Left renal pelvis (tissue), 4 donors: Measurements from ENCODE around the gene STK31. TPM values are rescaled to one million over a fixed set of nuclear protein-coding genes. Genes with fewer than 3 reads are reported as not detected.
"Not testable (repeated sequence)": the region's sequence is repeated elsewhere in the genome, so short reads cannot be mapped to it uniquely, and the experiment has no call there.

Experiments used
- DNase-seq, 4 donors: peaks; one replicate each; pipeline ENCODE4 v3.0.0-alpha.2; 2013; ENCODE audit warnings: low read depth in 4 of 4, low spot score in 3 of 4
- polyA plus RNA-seq, 4 donors: library from polyadenylated mRNA; unstranded; fragments of 120-200 nt; gene quantifications; one replicate each; pipeline ENCODE4 v1.2.1, GENCODE V29; 2013; ENCODE audit not compliant: insufficient read length in 4 of 4

STK31 gene
- polyA plus RNA-seq, 4 donors: 0.38 to 1.7 (median 0.82) TPM

DNA sequence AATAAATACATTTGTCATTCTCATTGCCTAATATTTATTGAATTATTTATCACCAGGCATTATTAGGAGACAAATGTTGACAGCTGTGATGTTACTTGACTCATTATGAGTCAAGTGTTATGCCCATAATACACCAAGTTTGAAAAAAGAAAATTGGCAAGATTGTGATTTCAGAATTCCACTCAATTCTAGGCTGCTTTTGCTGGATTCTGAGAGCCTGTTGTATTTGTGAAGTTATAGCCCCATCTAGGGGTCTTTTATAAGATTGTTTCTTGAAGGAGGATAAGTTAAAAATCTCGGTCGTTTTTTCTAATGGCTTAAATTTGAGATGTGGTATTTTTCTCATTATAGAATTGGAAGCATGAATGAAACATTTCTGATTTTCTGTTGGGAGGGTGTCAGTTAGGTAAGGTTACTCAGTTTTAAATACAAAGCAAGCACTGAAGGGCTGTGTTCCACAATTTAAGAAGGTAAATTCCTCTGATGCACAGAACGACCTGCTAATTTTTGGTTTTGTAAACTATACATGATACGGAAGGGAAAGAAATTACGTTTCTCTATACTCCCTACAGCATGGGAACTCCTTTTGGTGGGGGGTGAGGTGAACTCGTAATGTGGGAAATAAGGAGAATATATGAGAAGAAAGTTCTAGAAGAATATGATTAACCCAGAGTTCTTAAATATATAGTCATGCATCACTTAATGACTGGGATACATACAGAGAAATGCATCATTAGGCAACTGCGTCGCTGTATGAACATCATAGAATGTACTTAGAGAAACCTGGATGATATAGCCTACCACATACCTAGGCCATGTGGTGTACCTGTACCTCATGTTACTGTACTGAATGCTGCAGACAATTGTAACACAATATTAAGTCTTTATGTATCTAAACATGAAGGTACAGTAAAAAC, 2.6 kb downstream of the STK31 start:
- peak in 1 of 4 donors; percentile 18 for DNase-seq

DNA sequence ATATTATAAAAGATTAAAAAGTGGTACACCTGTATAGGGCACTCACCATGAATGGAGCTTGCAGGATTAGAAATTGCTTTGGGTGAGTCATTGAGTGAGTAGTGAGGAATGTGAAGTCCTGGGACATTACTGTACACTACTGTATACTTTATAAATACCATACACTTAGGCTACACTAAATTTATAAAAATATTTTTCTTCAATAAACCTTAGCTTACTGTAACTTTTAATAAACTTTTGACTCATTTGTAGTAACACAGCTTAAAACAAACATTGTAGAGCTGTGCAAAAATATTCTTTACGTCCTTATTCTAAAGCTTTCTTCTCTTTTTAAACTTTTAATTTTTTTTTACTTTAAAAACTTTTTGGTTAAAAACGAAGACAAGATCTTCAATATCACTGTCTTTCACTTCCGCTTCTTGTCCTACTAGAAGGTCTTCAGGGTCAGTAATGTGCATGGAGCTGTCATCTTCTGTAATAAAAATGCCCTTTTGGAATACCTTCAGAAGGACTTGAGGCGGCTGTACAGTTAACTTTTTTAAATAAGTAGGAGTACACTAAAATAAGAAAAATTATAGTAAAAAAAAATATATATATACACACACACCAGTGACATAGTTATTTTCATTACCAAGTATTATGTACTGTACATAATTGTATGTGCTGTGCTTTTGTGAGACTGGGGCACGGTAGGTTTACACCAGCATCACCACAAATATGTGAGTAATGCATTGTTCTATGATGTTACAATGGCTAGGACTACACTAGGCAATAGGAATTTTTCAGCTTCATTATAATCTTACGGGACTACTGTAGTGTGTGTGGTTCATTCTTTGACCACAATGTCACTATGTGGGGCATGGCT, 3.5 kb downstream of the STK31 start:
- no peak for DNase-seq

DNA sequence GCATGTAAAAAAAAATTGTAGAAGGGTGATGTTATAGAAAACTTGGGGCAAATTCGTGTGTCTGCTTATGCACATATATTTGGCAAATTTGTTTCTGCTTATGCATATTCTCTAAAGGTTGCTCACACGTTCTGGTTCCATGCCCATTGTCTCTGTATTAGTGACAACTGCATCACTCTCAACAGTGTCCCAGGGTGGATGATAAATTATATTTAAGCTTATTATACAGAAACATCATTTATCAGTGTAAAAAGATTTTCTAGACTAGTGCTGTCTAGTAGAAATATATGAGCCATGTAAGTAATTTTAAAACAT, 4.1 kb downstream of the STK31 start:
- no peak for DNase-seq

DNA sequence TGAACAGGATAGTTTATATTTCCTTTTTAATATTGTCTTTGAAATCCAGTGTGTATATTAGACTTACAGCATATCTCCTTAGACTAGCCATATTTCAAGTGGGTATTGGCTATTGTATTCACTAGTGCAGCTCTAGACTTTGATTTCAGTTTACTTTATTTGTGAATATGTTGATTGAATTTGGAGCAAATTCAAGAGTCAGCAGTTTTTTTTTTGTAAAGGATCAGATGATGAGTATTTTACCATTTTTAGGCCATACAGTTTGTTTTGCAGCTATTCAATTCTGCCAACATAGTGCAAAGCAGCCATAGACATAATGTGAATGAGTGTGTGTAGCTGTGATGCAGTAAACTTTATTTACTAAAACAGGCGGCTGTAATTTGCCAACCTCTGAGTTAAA, 4.6 kb downstream of the STK31 start:
- DNase-seq: no peak

DNA sequence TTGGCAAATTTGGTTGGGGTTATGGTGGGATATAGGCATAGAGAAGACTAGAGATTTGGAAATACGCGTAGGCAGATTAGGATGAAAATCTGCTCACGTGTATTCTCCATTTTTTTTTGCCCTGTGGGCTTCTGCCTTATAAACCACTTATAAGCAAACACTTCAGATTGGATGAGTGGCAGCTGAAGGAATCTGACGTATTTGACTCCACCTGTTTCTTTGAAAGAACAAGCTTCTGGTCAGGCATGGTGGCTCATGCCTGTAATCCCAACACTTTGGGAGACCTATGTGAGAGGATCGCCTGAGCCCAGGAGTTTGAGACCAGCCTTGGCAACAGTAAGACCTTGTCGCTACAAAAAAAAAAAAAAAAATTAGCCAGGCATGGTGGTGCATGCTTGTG, 5.1 kb downstream of the STK31 start:
- no peak for DNase-seq

DNA sequence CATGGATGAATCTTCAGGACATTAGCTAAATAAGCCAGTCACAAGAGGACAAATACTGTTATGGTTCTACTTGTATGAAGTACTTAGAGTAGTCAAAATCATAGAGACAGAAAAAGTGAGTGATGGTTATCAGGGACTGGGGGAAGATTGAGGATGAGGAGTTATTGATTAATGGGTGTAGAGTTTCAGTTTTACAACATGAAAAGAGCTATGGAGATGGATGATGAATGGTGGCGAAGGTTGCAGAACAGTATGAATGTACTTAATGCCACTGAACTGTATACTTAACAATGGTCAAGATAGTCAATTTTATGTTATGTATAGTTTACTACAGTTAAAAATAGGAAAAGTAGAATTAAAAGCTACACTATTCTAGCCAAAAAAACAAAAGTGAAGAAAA, 7.8 kb downstream of the STK31 start:
- DNase-seq: no peak

DNA sequence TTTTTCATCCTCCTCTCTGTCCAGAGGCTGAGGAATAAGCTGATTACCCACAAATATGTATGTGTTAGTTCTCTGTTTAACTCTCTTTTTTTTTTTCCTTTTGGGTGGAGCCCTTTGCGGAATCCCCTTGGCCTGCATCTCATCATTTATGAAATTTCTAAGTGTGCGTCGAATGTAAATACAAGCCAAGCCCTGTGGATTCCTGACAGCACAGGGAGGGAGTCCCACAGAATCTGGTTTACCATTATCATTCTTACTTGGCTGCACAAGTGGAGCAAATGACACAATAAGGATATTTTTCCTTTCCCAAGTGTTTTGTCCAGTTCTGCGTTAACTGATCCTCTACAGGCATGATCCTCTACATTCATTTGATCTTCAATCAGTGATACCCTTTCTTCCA, 11.4 kb downstream of the STK31 start:
- no peak for DNase-seq

DNA sequence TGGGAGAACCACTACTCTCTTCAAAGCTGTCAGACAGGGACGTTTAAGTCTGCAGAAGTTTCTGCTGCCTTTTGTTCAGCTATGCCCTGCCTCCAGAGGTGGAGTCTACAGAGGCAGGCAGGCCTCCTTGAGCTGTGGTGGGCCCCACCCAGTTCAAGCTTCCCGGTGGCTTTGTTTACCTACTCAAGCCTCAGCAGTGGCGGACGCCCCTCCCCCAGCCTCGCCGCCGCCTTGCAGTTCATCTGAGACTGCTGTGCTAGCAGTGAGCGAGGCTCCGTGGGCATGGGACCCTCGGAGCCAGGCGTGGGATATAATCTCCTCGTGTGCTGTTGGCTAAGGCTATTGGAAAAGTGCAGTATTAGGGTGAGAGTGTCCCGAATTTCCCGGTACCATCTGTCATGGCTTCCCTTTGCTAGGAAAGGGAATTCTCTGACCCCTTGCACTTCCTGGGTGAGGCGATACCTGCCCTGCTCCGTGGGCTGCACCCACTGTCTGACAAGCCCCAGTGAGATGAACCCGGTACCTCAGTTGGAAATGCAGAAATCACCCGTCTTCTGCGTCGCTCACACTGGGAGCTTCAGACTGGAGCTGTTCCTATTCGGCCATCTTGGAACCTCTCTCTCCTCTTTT, 12.7 kb downstream of the STK31 start:
- DNase-seq: not testable (repeated sequence)

DNA sequence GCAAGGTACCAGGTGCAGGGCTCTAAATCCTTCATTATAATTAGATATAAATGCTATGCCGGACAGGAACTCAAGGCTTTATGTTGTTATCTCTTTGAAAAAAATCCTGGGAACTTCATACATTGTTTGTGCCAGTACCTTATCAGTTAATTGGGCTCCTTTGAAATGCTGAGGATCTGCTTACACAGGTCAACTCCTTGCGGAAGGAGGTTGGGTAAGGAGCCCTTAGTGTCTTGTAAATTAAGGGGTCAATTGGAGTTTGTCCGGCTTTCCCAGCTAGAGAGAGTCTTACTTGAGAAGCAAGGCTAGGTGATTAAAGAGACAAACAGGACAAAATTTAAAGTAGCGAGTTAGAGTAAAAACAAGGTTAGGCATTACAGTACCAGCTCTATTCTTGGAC, 14.1 kb downstream of the STK31 start:
- DNase-seq: peak in 1 of 4 donors; percentile 4

DNA sequence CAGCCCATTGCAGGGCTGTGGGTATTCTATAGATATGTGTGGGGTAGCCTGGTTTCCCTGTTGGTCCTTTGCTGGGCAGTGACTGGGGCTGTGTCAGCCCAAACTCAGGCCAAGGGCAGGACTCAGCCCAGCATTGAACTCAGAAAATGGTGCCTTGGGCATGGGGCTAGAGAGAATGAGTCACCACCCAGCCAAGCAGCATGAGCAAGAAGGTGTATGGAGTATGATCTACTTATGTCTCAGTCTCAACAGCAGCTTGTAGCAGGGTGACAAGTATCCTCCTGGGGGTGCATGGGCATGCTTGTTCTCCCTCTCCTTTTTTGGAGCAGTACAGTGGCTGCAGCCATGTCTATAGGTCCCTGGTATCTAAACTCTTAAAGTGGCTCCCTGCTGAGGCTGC, 32.0 kb downstream of the STK31 start:
- no peak for DNase-seq

DNA sequence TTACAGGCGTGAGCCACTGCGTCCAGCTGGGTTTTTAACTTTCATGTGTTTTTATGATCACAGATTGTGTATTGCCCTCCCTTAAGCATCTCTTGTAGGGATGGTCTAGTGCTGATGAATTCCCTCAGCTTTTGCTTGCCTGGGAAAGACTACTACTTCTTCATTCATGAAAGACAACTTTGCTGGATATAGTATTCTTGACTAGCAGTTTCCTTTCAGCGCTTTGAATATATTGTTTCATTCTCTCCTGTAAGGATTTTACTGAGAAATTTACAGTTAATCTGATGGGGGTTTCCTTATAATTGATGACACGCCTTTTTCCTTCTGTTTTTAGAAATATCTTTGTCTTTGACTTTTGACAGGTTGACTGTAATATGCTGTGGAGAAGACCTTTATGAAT, 33.2 kb downstream of the STK31 start:
- no peak for DNase-seq

DNA sequence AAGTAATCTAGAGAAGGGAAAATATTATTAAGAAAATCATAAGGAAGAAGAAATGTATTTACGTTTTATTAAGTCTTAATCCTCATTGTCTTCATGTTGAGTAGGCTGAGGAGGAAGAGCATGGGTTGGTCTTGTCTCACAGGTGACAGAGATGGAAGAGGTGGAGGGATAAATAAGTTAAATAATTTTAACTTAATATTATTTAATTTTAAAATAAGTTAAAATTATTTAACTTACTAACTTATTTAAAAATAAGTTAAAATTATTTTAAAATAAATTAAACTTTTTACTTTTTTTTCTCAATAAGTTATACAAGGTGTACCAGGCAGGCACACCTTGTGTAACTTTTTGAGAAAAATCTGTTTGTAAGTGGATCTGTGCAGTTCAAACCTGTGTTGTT, 36.6 kb downstream of the STK31 start:
- DNase-seq: no peak

DNA sequence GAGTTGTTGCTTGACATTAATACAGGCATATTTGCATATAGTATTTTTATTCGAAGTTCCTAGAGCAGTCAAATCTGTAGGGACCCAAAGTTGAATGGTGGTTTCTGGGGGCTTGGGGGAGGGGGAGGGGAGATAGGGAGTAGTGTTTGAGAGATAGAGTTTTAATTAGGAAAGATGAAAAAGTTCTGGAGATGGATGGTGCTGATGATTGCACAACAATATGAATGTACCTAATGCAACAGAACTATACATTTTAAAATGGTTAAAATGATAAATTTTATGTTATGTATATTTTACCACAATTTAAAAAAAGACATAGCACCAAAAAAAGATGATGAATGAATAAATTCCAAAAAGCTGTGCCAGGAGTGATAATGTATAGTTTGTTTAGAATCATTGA, 41.8 kb downstream of the STK31 start:
- DNase-seq: no peak

DNA sequence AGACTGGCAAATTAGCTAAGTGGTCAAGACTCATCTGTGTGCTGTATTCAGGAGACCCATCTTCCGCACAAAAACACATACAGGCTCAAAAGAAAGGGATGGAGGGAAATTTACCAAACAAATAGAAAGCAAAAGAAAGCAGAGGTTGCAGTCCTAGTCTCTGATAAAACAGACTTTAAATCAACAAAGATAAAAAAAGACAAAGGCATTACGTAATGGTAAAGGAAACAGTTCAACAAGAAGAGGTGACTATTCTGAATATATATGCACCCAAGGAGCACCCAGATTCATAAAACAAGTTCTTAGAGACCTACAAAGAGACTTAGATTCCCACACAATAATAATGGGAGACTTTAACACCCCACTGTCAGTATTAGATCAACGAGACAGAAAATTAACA, 48.8 kb downstream of the STK31 start:
- not testable (repeated sequence) for DNase-seq

DNA sequence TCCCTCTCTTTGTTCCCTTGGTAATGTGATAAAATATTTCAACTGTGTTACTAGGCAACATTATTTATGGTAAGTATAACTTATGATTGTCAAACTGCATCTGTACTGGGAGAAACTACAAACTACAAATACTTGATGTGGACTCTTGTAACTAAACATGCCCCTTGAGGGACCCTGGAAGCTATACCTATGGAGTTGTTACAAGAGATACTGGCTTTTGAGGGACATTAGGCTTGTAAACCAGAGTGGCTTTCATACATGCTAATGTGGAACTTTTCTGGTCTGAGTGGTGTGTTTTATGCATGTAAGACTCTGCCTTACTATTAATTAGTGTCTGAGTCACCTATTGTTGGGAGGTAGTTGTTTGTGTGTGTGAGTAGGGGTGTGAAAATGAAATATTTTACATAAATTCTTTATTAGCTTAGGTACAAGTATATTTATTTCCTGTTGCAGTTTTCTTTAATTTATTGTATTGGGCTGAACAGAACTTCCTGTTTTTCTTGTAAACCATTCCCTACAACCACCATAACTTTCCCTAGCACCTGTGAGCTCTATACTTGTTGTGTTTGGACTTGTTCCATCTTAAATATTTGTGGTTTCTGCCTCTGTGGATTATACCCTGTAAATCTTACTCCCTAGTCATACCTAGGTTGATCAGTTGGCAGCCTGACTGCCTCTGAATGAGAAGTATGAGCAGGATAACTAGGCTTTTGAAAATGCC, 49.8 kb downstream of the STK31 start:
- peak in 3 of 4 donors; percentile 20 to 37 (median 31) for DNase-seq

DNA sequence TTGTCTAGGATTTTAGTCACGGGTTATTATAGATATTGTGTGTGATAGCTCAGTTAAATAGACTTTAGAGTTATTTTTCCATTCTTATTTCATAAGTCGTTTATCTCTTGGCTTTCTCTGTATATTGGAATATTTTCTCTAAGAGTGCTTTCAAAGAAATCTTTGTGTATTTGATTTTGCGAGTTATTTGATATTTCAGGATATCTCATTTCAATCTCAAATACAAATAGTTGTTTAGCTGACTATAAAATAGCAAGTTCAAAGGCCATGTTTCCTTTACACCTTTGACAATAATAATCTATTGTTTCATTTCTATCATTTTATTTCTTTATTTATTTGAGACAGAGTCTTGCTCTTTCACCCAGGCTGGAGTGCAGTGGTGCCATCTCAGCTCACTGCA, 55.9 kb downstream of the STK31 start:
- DNase-seq: no peak

DNA sequence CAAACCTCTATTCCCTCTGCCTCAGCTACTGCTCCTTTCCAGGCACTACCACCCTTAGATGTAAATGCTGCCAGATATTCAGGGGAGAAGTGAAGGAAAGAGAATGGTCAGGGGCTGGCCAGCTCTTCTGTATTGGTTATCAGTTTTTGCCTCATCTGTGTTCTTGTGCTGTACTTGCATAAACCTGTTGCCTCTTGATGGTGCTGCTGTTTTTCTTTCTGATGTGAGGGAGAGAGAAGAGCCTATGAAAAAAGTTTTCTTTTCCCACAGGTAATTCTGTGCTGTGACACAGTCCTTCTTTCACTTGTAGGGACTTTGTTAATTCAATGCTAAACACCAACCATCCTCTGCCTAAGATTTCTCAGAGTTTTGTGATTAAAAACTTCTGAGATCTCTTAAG, 57.5 kb downstream of the STK31 start:
- no peak for DNase-seq

DNA sequence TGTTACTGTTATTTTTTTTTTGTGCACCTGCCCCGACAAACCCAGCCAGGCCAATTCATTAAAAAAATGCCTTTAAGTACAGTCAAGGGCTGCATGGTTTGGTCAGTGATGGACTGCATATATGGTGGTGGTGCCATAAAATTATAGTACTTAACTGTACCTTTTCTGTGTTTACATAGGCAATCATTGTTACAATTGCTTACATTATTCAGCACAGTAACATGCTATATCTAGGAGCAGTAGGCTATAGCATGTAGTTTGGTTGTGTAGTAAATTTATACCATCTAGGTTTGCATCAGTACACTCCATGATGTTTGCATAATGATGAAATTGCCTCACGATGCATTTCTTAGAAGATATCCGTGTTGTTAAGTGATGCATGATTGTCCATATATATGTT, 58.0 kb downstream of the STK31 start:
- DNase-seq: no peak

DNA sequence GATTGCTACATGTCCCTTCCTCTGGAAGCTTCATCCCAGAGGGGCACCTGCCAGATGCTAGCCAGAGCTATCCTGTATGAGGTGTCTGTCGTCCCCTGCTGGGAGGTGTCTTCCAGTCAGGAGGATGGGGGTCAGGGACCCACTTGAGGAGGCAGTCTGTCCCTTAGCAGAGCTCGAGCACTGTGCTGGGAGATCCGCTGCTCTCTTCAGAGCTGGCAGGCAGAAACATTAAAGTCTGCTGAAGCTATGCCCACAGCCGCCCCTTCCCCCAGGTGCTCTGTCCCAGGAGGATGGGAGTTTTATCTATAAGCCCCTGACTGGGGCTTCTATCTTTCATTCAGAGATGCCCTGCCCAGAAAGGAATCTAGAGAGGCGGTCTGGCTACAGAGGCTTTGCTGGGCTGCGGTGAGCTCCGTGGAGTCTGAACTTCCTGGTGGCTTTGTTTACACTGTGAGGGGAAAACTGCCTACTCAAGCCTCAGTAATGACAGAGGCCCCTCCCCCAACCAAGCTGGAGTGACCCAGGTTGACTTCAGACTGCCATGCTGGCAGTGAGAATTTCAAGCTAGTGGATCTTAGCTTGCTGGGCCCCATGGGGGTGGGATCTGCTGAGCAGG, 69.3 kb downstream of the STK31 start:
- not testable (repeated sequence) for DNase-seq

DNA sequence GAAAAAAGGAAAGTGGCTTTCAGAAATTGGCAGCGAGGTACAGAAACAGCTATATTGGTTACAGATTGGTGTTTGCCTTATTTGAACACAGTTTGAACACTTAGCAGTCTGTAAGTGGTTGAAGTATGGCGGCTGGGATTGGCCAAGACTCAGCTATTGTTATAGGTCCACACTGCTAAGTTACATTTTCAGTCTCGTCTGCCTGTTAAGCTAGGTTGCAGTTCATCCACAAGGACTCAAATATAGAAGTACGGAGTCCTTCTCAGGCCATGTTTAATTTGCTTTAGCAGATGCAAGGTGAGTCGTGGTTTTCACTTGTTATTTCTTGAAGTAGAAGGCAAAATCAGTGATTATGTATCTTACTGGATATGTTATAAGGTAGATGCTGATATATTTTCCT, 73.1 kb downstream of the STK31 start:
- DNase-seq: no peak
